ENCODE data around the gene SEMA6B. TPM values are rescaled to one million over a fixed set of nuclear protein-coding genes. Genes with fewer than 3 reads are reported as not detected.

SEMA6B gene
- total and polyA plus RNA-seq, 2 experiments from 2014 or later, result 0.50 to 3.2 TPM

- Histone ChIP-seq H3K27me3 (peaks cover 28% of the 10 kb centered on the region), H3K9me3 (ENCODE audit: low read depth) (no peaks in the 10 kb centered on the region)
- TF ChIP-seq EZH2 (IDR thresholded peaks at IDR 0.05; ENCODE audit: borderline replicate concordance) (no peak), EZH2phosphoT487 (IDR thresholded peaks at IDR 0.05; ENCODE audit: low read depth, severe bottlenecking, unreplicated experiment) (no peak), CTCF (IDR thresholded peaks at IDR 0.05; ENCODE audit: poor library complexity) (no peak)
Measured at GRCh38 chr19:4600893-4601292, 41.4 kb upstream of the SEMA6B start.

DNA sequence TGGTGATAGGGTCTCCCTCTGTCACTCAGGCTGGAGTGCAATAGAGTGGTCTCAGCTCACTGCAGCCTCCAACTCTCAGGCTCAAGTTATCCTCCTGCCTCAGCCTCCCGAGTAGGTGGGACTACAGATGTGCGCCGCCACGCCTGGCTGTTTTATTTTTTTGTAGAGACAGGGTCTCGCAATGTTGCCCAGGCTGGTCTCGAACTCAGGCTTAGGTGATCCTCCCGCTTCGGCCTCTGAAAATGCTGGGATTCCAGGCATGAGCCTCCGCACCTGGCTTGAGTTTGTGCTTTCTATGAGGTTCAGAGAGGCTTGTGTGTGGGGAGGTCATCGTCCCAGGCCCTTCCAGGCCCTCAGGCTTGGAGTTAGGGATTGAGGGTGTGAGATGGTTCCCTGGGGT, 40.6 kb upstream of the SEMA6B start:
- no peaks in the 10 kb centered on the region for H3K9me2 ChIP-seq (replicated peaks; ENCODE audit: insufficient read depth)
- no peak overlapping the region for H2AFZ ChIP-seq
- no peaks in the 10 kb centered on the region for H3K79me2 ChIP-seq
- WGBS (ENCODE audit: low lambda C conversion rate, missing lambda C conversion rate), result 89% methylated on average over 10 of the region's 10 CpGs
- no peak for DNase-seq (ENCODE audit: low spot score)
- H3K4me2 ChIP-seq, result no peak overlapping the region
- H4K20me1 ChIP-seq (ENCODE audit: insufficient read depth, poor library complexity, severe bottlenecking), result no peaks in the 10 kb centered on the region
- no peaks in the 10 kb centered on the region for H3K9me3 ChIP-seq (ENCODE audit: low read depth)
- no peak overlapping the region for H3K27ac ChIP-seq
- H3K36me3 ChIP-seq (replicated peaks; ENCODE audit: insufficient read depth, low read depth), result no peaks in the 10 kb centered on the region
- no peak overlapping the region for H3K4me3 ChIP-seq
- H3K27me3 ChIP-seq, result peaks cover 28% of the 10 kb centered on the region
- no peak for TF ChIP-seq CTCF (IDR thresholded peaks at IDR 0.05; ENCODE audit: poor library complexity)
- TF ChIP-seq EZH2phosphoT487 (IDR thresholded peaks at IDR 0.05; ENCODE audit: low read depth, severe bottlenecking, unreplicated experiment), result no peak
- TF ChIP-seq EZH2 (IDR thresholded peaks at IDR 0.05; ENCODE audit: borderline replicate concordance), result no peak
- no peaks in the 10 kb centered on the region for H3K4me1 ChIP-seq (ENCODE audit: insufficient read depth)

More at GRCh38 chr19:4600893-4601292, 41.4 kb upstream of the SEMA6B start:
- 68% methylated on average over 5 of the region's 5 CpGs for WGBS (ENCODE audit: low lambda C conversion rate, missing lambda C conversion rate)
- no peak overlapping the region for H3K4me3 ChIP-seq
- no peaks in the 10 kb centered on the region for H3K9me2 ChIP-seq (replicated peaks; ENCODE audit: insufficient read depth)
- no peak overlapping the region for H3K4me2 ChIP-seq
- H4K20me1 ChIP-seq (ENCODE audit: insufficient read depth, poor library complexity, severe bottlenecking), result no peaks in the 10 kb centered on the region
- H3K36me3 ChIP-seq (replicated peaks; ENCODE audit: insufficient read depth, low read depth), result no peaks in the 10 kb centered on the region
- no peak overlapping the region for H3K27ac ChIP-seq
- H2AFZ ChIP-seq, result no peak overlapping the region
- H3K4me1 ChIP-seq (ENCODE audit: insufficient read depth), result no peaks in the 10 kb centered on the region
- H3K79me2 ChIP-seq, result no peaks in the 10 kb centered on the region
- DNase-seq (ENCODE audit: low spot score), result no peak

GRCh38 chr19:4598712-4599111, 39.2 kb upstream of the SEMA6B start:
- no peak for DNase-seq (ENCODE audit: low spot score)
- Histone ChIP-seq H2AFZ (no peak overlapping the region), H3K27me3 (peaks cover 28% of the 10 kb centered on the region), H3K4me2 (peak overlapping the region; percentile 71), H3K9me3 (ENCODE audit: low read depth) (no peaks in the 10 kb centered on the region), H3K36me3 (replicated peaks; ENCODE audit: insufficient read depth, low read depth) (no peaks in the 10 kb centered on the region), H3K27ac (no peak overlapping the region), H3K4me1 (ENCODE audit: insufficient read depth) (no peaks in the 10 kb centered on the region), H3K4me3 (no peak overlapping the region), H4K20me1 (ENCODE audit: insufficient read depth, poor library complexity, severe bottlenecking) (no peaks in the 10 kb centered on the region), H3K9me2 (replicated peaks; ENCODE audit: insufficient read depth) (no peaks in the 10 kb centered on the region), H3K79me2 (no peaks in the 10 kb centered on the region)
- 17% methylated on average over 12 of the region's 17 CpGs for WGBS (ENCODE audit: low lambda C conversion rate, missing lambda C conversion rate)
- no peak for TF ChIP-seq EZH2 (IDR thresholded peaks at IDR 0.05; ENCODE audit: borderline replicate concordance)
- TF ChIP-seq EZH2phosphoT487 (IDR thresholded peaks at IDR 0.05; ENCODE audit: low read depth, severe bottlenecking, unreplicated experiment), result no peak
- TF ChIP-seq CTCF (IDR thresholded peaks at IDR 0.05; ENCODE audit: poor library complexity), result no peak

Data from hepatocyte (in vitro differentiated cells).